PC-9 (cell line): Measurements from ENCODE around the gene CCDC60.

ENCODE experiments used
- EZH2 ChIP-seq: fragments of 200-600 bp; sonication (generic); IDR thresholded peaks from 2 replicates; pipeline ENCODE4 v1.8.0; 2017; ENCODE audit warnings: antibody characterized with exemption, low read depth
- TF ChIP-seq, protein P1 (sequence below): fragments of 200-600 bp; sonication (generic); conservative IDR thresholded peaks from 2 replicates; pipeline ENCODE4 v1.6.1; 2017; ENCODE audit warnings: mixed run types, antibody characterized with exemption, mild to moderate bottlenecking, moderate library complexity

DNA sequence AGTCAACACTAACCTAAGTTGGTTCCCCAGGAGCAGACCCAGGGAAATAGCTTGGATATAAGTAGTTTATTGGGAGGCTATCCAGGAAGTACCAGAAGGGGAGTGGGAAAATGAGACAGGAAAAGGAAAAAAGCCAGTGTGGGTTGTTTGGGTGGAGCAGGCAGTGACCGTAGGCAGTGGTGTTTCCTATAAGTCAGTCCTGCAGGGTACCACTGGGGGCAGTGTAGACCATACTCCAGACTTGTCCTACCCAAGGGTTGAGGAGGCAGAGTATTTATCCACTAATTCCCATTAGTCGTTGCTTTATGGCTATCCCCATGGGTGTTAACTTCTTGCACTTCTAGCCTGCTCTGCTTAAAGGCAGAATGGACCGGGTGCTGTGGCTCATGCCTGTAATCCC, 6.4 kb upstream of the CCDC60 start:
- TF ChIP-seq EZH2: no peak
- TF ChIP-seq, protein P1, sequence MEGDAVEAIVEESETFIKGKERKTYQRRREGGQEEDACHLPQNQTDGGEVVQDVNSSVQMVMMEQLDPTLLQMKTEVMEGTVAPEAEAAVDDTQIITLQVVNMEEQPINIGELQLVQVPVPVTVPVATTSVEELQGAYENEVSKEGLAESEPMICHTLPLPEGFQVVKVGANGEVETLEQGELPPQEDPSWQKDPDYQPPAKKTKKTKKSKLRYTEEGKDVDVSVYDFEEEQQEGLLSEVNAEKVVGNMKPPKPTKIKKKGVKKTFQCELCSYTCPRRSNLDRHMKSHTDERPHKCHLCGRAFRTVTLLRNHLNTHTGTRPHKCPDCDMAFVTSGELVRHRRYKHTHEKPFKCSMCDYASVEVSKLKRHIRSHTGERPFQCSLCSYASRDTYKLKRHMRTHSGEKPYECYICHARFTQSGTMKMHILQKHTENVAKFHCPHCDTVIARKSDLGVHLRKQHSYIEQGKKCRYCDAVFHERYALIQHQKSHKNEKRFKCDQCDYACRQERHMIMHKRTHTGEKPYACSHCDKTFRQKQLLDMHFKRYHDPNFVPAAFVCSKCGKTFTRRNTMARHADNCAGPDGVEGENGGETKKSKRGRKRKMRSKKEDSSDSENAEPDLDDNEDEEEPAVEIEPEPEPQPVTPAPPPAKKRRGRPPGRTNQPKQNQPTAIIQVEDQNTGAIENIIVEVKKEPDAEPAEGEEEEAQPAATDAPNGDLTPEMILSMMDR: peak; percentile 55
